ENCODE results near the gene GPANK1. TPM values are rescaled to one million over a fixed set of nuclear protein-coding genes. Genes with fewer than 3 reads are reported as not detected.
"Not testable (repeated sequence)": the region's sequence is repeated elsewhere in the genome, so short reads cannot be mapped to it uniquely, and the experiment has no call there.

GPANK1 gene
- total RNA-seq (2014; rRNA removed; shearing (Covaris generic)), result 19.5 and 23.6 TPM in 2 replicates

DNA sequence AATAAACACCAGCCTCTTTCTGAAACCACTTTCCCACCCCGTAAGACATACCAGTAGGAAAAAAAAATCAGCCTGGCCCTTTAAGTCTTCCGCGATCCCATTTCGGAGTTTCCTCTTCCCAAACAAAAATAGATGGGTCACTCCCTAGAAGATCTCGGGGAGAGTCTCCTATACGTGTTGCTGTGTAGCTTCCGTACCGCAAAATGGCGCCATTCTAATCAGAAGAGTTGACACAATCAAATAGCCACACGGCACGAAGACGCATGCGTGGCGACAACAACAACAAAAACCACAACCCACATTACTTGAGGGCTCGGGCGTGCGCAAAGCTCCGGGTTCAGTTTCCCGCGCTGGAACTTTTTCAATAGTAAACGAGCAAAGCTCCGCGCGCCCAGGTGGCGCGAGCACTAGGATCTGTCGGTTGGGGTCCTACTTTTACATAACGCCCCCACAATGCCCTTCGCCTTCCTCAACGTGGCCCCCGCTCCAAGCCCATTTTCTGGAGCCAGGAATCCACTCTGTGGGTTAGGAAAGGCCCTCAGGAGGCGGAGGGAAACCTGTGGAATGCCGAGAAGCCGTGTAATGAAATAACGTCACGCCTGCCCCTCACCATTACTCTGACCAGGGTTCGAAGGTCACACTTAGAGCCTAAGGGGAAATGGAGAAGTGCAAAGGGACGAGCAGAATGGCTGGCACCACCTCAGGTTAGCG is at the start of gene GPANK1:
Gene GPANK1, minus strand, starts transcription at position 208 of the 711 bp plus-strand sequence. CDS start 519 bp downstream, outside the sequence.
- Histone ChIP-seq H3K4me3 (peak within 1 kb of the TSS; percentile 86), H3K36me3 (peaks cover 38% of the 10 kb centered on the region), H3K27me3 (no peaks in the 10 kb centered on the region), H3K27ac (peak within 1 kb of the TSS; percentile 96), H3K9me3 (replicated peaks) (no peaks in the 10 kb centered on the region), H3K4me1 (peaks cover 5% of the 10 kb centered on the region)
- peak; percentile 87 to 93 for DNase-seq

DNA sequence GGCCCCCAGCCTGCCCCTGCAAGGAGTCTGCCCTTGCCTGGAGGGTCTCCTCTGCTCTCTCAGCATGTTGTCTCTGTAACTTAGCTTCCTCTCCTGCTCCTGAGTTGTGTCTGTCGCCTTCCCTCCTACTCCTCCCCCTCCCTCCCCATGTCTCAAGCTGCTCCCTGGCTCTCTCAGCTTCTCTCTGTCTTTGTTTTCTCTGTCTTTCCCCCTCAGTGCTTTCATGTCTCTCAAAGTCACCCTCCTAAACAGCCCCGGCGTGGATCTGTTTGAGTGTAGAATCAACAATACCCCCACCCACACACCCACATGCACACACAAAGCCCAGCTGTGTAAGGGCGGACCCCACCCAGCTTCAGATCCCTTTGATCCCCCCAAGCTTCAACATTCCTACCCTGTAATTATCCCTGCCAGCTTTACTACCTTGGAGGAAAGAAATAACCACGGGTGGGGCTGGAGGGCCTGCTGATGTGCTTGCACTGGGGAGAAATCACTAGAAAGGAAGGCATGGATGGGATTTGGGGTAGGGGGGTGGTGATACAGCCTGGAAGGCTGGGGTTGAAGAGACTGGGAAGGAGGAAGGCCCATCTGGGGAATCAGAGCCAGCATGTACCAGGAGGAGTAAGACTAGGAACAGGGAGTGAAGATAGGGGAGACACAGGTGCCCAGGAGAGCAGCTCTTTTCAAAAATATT is 49.3 kb upstream of the GPANK1 start:
- Histone ChIP-seq H3K9me3 (replicated peaks) (no peaks in the 10 kb centered on the region), H3K4me1 (no peaks in the 10 kb centered on the region), H3K27ac (no peak overlapping the region), H3K27me3 (peaks cover 19% of the 10 kb centered on the region), H3K4me3 (no peak overlapping the region), H3K36me3 (no peaks in the 10 kb centered on the region)
- DNase-seq, result no peak

DNA sequence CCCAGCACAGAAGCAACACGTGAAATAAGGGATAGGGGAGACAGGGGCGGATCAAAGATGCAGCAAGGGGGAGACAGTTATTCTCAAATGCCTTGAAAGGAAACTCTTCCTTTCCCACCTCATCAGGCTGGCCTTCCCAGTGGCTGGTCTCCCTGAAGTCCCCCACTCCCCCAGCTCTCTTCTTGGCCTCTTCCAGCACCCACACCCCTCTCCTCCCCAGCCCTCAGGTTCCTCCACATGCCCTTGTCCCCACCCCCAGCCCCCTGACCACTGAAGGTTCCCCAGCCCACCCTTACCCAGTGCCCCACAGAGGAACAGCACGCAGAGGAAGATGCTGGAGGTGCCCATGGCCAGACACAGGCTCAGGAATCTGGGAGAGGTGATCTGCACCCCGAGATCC is 48.7 kb upstream of the GPANK1 start:
- Histone ChIP-seq H3K4me3 (no peak overlapping the region), H3K9me3 (replicated peaks) (no peaks in the 10 kb centered on the region), H3K27ac (no peak overlapping the region), H3K36me3 (no peaks in the 10 kb centered on the region), H3K4me1 (no peaks in the 10 kb centered on the region), H3K27me3 (peaks cover 19% of the 10 kb centered on the region)
- DNase-seq, result no peak

DNA sequence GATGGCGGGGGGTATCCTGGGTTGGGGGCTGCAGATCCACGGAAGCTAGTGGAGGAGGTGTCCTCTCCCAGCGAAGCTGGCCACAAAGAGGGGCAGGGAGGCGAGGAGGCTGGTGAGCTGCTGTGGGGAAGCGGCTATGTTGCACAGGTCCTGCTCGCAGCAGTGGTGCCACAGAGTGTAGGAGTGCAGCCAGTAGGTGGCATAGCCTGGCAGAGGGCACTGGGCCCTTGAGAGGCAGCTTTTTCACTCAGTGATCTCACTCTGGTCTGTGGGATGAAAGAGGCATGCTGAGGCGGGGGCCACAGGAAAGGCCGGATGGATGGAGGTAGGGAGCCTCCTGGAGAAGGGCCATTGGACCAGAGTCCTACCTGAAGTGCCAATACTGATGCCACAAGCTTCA is 47.5 kb upstream of the GPANK1 start:
- Histone ChIP-seq H3K27ac (no peak overlapping the region), H3K4me1 (no peaks in the 10 kb centered on the region), H3K36me3 (no peaks in the 10 kb centered on the region), H3K4me3 (no peak overlapping the region), H3K9me3 (replicated peaks) (no peaks in the 10 kb centered on the region), H3K27me3 (peaks cover 19% of the 10 kb centered on the region)
- DNase-seq, result no peak

DNA sequence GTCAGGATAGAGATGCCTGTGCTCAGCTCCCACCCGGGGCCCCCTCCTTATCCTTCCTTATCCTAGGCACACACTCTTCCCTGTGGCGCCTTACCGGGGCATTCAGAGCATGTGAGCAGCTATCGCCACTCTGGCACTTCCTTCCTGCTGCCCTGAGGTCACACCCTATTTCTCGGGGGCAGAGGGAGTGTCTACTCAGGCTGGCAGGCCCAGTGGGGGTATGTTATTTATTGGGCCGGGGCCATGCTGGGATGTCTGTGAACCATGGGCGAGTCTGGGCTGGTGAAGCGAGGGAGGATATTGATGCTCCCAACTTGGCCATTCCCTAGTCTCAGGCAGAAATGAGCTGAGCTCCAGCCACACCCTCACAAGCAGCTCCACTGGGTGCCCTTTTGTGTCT is 46.4 kb upstream of the GPANK1 start:
- no peaks in the 10 kb centered on the region for H3K9me3 ChIP-seq (replicated peaks)
- no peak overlapping the region for H3K27ac ChIP-seq
- H3K27me3 ChIP-seq, result peaks cover 19% of the 10 kb centered on the region
- DNase-seq, result no peak
- H3K36me3 ChIP-seq, result no peaks in the 10 kb centered on the region
- H3K4me3 ChIP-seq, result no peak overlapping the region
- H3K4me1 ChIP-seq, result no peaks in the 10 kb centered on the region

DNA sequence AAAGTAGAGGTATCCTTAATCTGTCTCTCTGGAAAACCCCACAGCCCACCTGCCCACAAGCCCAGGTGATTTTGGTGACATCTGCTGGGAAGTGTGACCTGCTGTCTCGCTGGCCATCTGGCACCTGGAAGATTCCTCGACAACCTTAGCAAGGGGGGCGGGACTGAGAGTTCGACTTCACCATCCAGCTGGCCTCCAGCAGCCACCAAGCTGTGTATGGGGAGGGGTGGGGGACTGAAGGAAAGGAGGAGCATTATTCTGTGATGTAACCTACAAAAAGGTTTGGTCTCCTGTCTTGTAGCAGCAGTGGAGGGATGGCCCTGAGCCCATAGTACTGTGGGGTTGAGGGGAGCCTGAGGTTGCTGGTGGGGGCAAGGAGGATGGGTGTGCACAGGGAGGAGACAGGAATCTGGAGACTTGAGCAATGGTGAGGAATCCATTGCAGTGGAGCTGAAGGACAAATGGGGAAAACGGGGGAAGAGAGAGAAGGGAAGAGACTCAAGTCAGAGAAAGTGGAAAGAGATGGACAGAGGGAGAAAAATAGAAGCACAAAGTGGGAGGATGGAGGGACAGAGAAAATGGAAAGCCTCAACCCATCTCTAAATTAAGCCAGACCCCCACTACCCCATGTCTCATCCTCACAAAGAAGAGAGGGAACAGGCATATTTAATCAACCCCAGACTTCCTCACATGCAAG is 45.9 kb upstream of the GPANK1 start:
- no peak for DNase-seq
- Histone ChIP-seq H3K4me3 (no peak overlapping the region), H3K9me3 (replicated peaks) (no peaks in the 10 kb centered on the region), H3K27ac (no peak overlapping the region), H3K36me3 (no peaks in the 10 kb centered on the region), H3K27me3 (peaks cover 19% of the 10 kb centered on the region), H3K4me1 (no peaks in the 10 kb centered on the region)

DNA sequence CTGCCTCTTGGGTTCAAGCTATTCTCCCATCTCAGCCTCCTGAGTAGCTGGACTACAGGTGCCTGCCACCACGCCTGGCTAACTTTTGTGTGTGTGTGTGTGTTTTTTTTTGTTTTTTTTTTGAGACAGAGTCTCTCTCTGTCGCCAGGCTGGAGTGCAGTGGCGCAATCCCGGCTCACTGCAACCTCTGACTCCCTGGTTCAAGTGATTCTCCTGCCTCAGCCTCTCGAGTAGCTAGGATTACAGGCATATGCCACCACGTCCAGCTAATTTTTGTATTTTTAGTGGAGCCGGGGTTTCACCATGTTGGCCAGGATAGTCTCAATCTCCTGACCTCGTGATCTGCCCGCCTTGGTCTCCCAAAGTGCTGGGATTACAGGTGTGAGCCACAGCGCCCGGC is 44.4 kb upstream of the GPANK1 start:
- H3K27ac ChIP-seq; DNase-seq; H3K9me3 ChIP-seq (replicated peaks); H3K4me3 ChIP-seq; H3K36me3 ChIP-seq; H3K4me1 ChIP-seq: not testable (repeated sequence)
- H3K27me3 ChIP-seq, result peaks cover 13% of the 10 kb centered on the region; the same call in 1 of the 2 replicates

DNA sequence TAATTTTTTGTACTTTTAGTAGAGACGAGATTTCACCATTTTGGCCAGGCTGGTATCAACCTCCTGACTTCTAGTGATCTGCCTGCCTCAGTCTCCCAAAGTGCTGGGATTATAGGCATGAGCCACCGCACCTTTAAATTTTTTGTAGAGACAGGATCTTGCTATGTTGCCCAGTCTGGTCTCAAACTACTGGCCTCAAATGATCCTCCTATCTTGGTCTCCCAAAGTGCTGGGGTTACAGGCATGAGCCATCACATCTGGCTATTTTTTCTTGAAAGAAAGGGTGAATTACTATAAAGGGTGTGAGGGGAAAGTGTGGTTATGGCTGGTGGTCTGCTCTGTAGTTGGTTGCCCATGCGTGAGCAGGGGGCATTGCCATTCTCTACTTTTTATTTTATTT is 43.4 kb upstream of the GPANK1 start:
- Histone ChIP-seq H3K4me3 (no peak overlapping the region), H3K4me1 (no peaks in the 10 kb centered on the region), H3K27ac (no peak overlapping the region), H3K36me3 (no peaks in the 10 kb centered on the region), H3K27me3 (peaks cover 13% of the 10 kb centered on the region; the same call in 1 of the 2 replicates), H3K9me3 (replicated peaks) (no peaks in the 10 kb centered on the region)
- no peak for DNase-seq

DNA sequence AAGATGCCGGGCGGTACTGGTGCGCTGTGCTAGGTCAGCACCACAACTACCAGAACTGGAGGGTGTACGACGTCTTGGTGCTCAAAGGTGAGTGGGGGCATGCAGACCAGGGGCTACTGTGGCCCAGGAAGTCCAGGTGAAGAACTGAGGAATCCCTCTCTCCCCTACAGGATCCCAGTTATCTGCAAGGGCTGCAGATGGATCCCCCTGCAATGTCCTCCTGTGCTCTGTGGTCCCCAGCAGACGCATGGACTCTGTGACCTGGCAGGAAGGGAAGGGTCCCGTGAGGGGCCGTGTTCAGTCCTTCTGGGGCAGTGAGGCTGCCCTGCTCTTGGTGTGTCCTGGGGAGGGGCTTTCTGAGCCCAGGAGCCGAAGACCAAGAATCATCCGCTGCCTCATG is 42.9 kb upstream of the GPANK1 start:
- Histone ChIP-seq H3K4me1 (no peaks in the 10 kb centered on the region), H3K4me3 (no peak overlapping the region), H3K27me3 (peaks cover 11% of the 10 kb centered on the region; the same call in 1 of the 2 replicates), H3K36me3 (no peaks in the 10 kb centered on the region), H3K27ac (no peak overlapping the region), H3K9me3 (replicated peaks) (no peaks in the 10 kb centered on the region)
- DNase-seq, result no peak

DNA sequence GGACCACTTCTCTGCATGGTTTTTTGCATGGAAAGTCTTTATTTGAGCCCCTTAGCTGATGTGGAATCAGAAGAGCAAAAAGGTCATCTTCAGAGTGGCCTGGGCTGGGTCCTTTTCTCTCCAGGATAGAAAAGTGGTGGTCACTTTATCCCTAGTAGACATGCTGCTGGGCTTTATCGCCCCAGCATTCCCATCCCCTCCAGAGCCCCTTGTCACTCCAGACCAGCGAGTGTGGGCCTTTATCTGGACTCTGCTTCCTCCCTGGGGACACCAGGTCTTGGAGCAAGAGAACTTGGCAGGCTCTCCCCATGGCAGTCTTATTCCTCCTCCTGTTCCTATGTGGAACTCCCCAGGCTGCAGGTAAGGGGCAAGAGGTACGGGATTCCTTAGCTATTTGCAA is 41.8 kb upstream of the GPANK1 start, which contains the start of gene LY6G6F:
Gene LY6G6F, plus strand, starts transcription at position 268 of the 400 bp plus-strand sequence. Its CDS starts 41 bp downstream, at position 309.
- no peak for DNase-seq
- Histone ChIP-seq H3K4me1 (peaks cover 5% of the 10 kb centered on the region), H3K27ac (no peak within 1 kb of the TSS), H3K27me3 (peaks cover 3% of the 10 kb centered on the region; the same call in 1 of the 2 replicates), H3K36me3 (no peaks in the 10 kb centered on the region), H3K9me3 (replicated peaks) (no peaks in the 10 kb centered on the region), H3K4me3 (no peak within 1 kb of the TSS)

DNA sequence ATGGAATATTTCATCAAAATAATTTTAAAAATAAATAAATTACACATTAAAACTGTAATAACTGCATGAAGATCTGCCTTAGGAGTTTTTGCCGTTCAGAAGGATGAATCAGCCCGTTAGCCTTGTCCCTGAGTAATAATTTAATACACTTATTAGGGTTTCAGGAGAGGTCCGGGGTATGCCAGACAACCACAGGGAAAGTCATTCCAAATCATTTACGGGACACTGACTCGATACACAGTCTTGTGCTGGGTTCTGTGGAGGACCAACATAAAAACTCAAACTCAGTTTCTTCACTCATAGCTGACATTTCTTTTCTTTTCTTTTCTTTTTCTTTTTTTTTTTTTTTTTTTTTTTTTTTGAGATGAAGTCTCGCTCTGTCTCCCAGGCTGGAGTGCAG is 41.1 kb upstream of the GPANK1 start:
- Histone ChIP-seq H3K4me3 (no peak overlapping the region), H3K9me3 (replicated peaks) (no peaks in the 10 kb centered on the region), H3K4me1 (peaks cover 10% of the 10 kb centered on the region), H3K27me3 (no peaks in the 10 kb centered on the region), H3K27ac (no peak overlapping the region), H3K36me3 (no peaks in the 10 kb centered on the region)
- no peak for DNase-seq

DNA sequence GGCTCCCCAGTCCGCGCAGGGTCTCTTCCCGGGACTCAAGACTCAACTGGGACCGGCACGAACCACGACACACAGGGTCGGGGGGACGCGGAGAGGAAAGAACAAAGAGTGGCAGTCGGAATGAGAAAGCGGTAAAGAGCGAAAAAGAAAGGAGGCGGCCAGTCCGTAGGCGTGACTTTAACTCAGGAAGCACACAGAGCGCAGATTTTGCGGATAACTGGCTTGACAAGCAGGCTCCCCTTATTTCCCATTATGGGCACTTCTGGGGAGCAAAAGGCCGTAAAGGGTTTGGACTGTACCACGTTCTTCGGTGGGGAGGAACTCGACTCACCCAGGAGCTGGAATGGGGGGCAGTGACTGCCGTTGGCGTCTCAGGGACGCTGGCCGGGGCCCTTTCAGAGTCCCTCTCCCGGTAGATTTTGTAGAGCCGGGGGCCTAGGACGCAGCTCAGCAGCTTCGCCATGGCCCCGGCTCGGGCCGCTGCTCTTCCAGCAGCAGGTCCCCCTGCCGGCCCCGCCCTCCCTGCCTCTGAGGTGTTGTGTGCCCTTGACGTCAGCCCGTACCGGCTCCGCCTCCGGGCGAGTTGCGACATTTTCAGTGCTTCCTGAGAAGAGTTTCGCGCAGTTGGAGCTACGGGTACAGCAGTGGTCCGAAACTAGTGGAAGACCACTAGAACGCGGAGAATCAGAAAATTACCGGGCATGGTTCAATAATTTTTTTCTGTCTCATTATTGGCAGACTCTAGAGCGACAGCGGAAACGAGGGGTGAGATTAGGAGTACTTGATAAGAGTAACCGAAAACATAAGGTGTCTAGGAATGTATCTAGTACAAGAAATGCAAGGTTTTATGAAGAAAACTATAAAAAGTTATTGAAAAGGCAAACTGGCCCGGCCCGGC is 38.3 kb upstream of the GPANK1 start, which contains the start of gene ABHD16A:
Gene ABHD16A, minus strand, starts transcription at position 506 of the 898 bp plus-strand sequence. Its CDS starts 43 bp downstream, at position 463.
- peak; percentile 97 to 98 for DNase-seq
- no peaks in the 10 kb centered on the region for H3K36me3 ChIP-seq
- peak within 1 kb of the TSS; percentile 79 for H3K4me3 ChIP-seq
- H3K27ac ChIP-seq, result peak within 1 kb of the TSS; percentile 68
- H3K27me3 ChIP-seq, result no peaks in the 10 kb centered on the region
- no peaks in the 10 kb centered on the region for H3K9me3 ChIP-seq (replicated peaks)
- H3K4me1 ChIP-seq, result peaks cover 10% of the 10 kb centered on the region

DNA sequence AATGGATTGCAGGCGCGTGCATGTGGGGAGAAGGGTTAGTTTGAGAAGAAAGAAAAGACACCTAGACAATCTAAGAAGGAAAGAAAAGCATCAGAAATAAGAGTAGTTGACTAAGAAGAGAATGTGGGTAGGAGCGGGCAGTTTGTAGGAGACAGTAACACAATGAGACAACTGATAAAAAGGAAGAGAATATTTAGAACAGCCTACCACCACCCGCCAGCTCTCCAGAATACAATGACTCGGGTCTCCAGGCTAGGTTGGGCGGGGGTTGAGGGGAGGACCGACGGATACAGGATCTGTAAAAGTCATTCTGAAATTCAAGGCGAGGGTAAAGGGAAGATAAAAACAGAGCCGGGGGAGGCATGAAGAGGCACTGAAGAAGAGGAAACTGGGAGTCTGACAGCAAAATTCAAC is 37.6 kb upstream of the GPANK1 start:
- Histone ChIP-seq H3K27ac (peak overlapping the region; percentile 68), H3K4me3 (peak overlapping the region; percentile 79), H3K36me3 (no peaks in the 10 kb centered on the region), H3K4me1 (peaks cover 10% of the 10 kb centered on the region), H3K27me3 (no peaks in the 10 kb centered on the region), H3K9me3 (replicated peaks) (no peaks in the 10 kb centered on the region)
- no peak for DNase-seq
